SJSA1 (cell line): ENCODE data around the gene GTF2F2. TPM values are rescaled to one million over a fixed set of nuclear protein-coding genes. Genes with fewer than 3 reads are reported as not detected.
"Not testable (repeated sequence)": the region's sequence is repeated elsewhere in the genome, so short reads cannot be mapped to it uniquely, and the experiment has no call there.

Experiments used
- DNase-seq, 2 experiments: peaks; one replicate each; pipeline ENCODE4 v3.0.0-alpha.2; 2015 to 2020; ENCODE audit warnings: low spot score in 2 of 2, low read depth in 1 of 2
- H3K27ac ChIP-seq: fragments of 250-450 bp; sonication (Bioruptor Pico); 2 replicates; pipeline ENCODE4 v1.5.1; 2020; ENCODE audit warnings: mild to moderate bottlenecking, moderate library complexity
- H3K27me3 ChIP-seq: fragments of 250-450 bp; sonication (Bioruptor Pico); replicated peaks from 2 replicates; pipeline ENCODE4 v1.5.1; 2020; ENCODE audit warnings: mild to moderate bottlenecking, moderate library complexity
- H3K36me3 ChIP-seq: fragments of 250-450 bp; sonication (Bioruptor Pico); 2 replicates; pipeline ENCODE4 v1.5.1; 2020; ENCODE audit warnings: mild to moderate bottlenecking
- H3K4me1 ChIP-seq: fragments of 250-450 bp; sonication (Bioruptor Pico); replicated peaks from 2 replicates; pipeline ENCODE4 v1.6.1; 2021; ENCODE audit warnings: mild to moderate bottlenecking
- H3K4me3 ChIP-seq: fragments of 250-450 bp; sonication (Bioruptor Pico); 2 replicates; pipeline ENCODE4 v1.5.1; 2020; ENCODE audit warnings: mild to moderate bottlenecking
- H3K9me3 ChIP-seq: fragments of 250-450 bp; sonication (Bioruptor Pico); replicated peaks from 2 replicates; pipeline ENCODE4 v1.5.1; 2020; ENCODE audit warnings: mild to moderate bottlenecking
- total RNA-seq: library from RNA; depleted of rRNA; stranded (reverse); fragments of >200 nt; shearing (Covaris generic); gene quantifications from 2 replicates; pipeline ENCODE4 v1.2.3, GENCODE V29; 2014

Gene GTF2F2
- total RNA-seq, 1 experiment from 2014 or later: 37.7 TPM

- H3K36me3 ChIP-seq: peaks cover 3% of the 10 kb centered on the region; the same call in 1 of the 2 replicates
- DNase-seq: peak; percentile 33 to 49
- no peaks in the 10 kb centered on the region for H3K9me3 ChIP-seq
- no peak overlapping the region for H3K27ac ChIP-seq
- no peak overlapping the region for H3K4me3 ChIP-seq
- H3K27me3 ChIP-seq: no peaks in the 10 kb centered on the region
- peaks cover 14% of the 10 kb centered on the region for H3K4me1 ChIP-seq
Measured at GRCh38 chr13:45178349-45179162, 58.2 kb downstream of the GTF2F2 start.

DNA sequence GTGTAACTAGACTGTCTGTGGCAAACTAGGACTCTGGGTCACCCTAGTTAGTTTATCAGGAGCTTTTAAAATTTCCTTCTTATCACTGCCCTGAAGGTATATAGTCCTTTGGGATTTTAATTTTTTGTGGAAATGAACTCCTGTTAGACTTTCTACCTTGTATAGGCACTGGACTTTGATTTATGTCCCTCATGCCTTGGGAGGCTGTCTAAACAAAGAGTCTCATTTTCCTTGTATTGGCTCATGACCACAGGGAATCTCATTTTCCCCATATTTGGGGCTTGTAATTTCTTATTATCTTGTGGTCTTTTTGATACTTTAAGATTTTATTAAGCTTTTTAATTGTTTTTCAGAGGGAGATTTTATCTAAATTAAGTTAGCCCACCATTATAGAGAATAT lies 59.1 kb downstream of the GTF2F2 start:
- no peak for DNase-seq
- H3K4me1 ChIP-seq: peaks cover 14% of the 10 kb centered on the region
- H3K27ac ChIP-seq: no peak overlapping the region
- peaks cover 3% of the 10 kb centered on the region; the same call in 1 of the 2 replicates for H3K36me3 ChIP-seq
- H3K9me3 ChIP-seq: no peaks in the 10 kb centered on the region
- H3K4me3 ChIP-seq: no peak overlapping the region
- H3K27me3 ChIP-seq: no peaks in the 10 kb centered on the region

- no peak for DNase-seq
- Histone ChIP-seq H3K4me1 (peaks cover 14% of the 10 kb centered on the region), H3K36me3 (peaks cover 3% of the 10 kb centered on the region; the same call in 1 of the 2 replicates), H3K27me3 (no peaks in the 10 kb centered on the region), H3K27ac (no peak overlapping the region), H3K9me3 (no peaks in the 10 kb centered on the region), H3K4me3 (no peak overlapping the region)
Measured at GRCh38 chr13:45180303-45180702, 60.0 kb downstream of the GTF2F2 start.

- Histone ChIP-seq H3K27me3 (no peaks in the 10 kb centered on the region), H3K36me3 (peaks cover 3% of the 10 kb centered on the region; the same call in 1 of the 2 replicates), H3K4me3 (no peak overlapping the region), H3K27ac (no peak overlapping the region), H3K9me3 (no peaks in the 10 kb centered on the region), H3K4me1 (peaks cover 14% of the 10 kb centered on the region)
- no peak for DNase-seq
Measured at GRCh38 chr13:45180713-45181601, 60.6 kb downstream of the GTF2F2 start.

DNA sequence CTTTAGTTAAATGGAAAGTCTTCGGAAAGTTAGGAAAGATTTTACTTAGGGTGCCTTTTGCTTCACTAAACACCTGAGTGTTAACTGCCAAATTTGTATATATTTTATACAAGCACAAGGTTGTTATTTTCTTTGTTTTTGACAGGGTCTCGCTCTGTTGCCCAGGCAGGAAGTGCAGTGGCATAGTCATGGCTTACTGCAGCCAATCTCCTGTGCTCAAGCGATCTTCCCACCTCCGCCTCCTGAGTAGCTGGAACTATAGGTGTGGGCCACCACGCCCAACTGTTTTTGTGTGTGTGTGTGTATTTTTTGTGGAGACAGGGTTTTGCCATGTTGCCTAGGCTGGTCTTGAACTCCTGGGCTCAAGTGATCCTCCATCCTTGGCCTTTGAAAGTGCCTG lies 64.4 kb downstream of the GTF2F2 start:
- no peaks in the 10 kb centered on the region for H3K27me3 ChIP-seq
- peaks cover 3% of the 10 kb centered on the region; the same call in 1 of the 2 replicates for H3K36me3 ChIP-seq
- DNase-seq: no peak
- no peak overlapping the region for H3K27ac ChIP-seq
- H3K4me1 ChIP-seq: peaks cover 10% of the 10 kb centered on the region
- H3K9me3 ChIP-seq: no peaks in the 10 kb centered on the region
- no peak overlapping the region for H3K4me3 ChIP-seq

DNA sequence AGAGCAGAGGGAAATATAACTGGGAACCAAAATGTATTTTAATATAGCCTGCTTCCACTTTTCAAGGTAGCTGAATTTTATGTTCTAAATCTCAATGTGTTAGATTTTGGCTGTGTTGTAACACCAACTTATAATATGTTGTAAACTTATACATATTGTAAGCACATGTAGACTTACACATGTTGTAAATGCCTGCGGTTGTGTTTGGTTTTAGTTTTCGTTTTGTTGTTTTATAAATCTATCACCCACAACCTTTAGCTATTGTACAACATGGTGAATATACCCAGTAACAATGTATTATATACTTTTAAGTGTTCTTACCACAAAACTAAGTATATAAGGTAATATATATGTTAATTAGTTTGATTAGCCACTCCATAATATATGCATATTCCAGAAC lies 65.0 kb downstream of the GTF2F2 start:
- Histone ChIP-seq H3K36me3 (peaks cover 3% of the 10 kb centered on the region; the same call in 1 of the 2 replicates), H3K4me1 (peaks cover 11% of the 10 kb centered on the region), H3K27me3 (no peaks in the 10 kb centered on the region), H3K27ac (no peak overlapping the region), H3K9me3 (no peaks in the 10 kb centered on the region), H3K4me3 (no peak overlapping the region)
- no peak for DNase-seq

DNA sequence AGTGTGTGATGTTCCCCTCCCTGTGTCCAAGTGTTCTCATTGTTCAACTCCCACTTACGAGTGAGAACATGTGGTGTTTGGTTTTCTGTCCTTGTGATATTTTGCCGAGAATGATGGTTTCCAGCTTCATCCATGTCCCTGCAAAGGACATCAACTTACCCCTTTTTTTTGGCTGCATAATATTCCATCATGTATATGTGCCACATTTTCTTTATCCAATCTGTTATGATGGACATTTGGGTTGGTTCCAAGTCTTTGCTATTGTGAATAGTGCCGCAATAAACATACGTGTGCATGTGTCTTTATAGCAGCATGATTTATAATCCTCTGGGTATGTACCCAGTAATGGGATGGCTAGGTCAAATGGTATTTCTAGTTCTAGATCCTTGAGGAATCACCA lies 68.8 kb downstream of the GTF2F2 start:
- not testable (repeated sequence) for DNase-seq, H3K4me1 ChIP-seq, H3K4me3 ChIP-seq, H3K36me3 ChIP-seq, H3K27me3 ChIP-seq, H3K9me3 ChIP-seq
- peak overlapping the region; percentile 55 for H3K27ac ChIP-seq

DNA sequence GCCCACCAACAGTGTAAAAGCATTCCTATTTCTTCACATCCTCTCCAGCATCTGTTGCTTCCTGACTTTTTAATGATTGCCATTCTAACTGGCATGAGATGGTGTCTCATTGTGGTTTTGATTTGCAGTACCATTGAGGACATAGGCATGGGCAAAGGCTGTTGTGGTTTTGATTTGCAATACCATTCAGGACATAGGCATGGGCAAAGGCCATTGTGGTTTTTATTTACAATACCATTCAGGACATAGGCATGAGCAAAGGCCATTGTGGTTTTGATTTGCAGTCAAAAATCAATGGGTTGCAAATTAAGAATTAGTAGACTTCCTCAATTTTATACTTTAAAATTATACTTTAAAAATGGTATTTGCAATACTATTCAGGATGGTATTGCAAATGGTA lies 69.2 kb downstream of the GTF2F2 start:
- not testable (repeated sequence) for H3K36me3 ChIP-seq, H3K27me3 ChIP-seq, H3K4me3 ChIP-seq, H3K4me1 ChIP-seq, H3K9me3 ChIP-seq
- DNase-seq: peak; percentile 52 to 57
- peak overlapping the region; percentile 55 for H3K27ac ChIP-seq

- H3K36me3 ChIP-seq: no peaks in the 10 kb centered on the region
- H3K27me3 ChIP-seq: no peaks in the 10 kb centered on the region
- no peaks in the 10 kb centered on the region for H3K9me3 ChIP-seq
- no peak overlapping the region for H3K4me3 ChIP-seq
- H3K27ac ChIP-seq: no peak overlapping the region
- no peak for DNase-seq
- H3K4me1 ChIP-seq: peaks cover 26% of the 10 kb centered on the region
Measured at GRCh38 chr13:45191874-45192273, 71.6 kb downstream of the GTF2F2 start.

DNA sequence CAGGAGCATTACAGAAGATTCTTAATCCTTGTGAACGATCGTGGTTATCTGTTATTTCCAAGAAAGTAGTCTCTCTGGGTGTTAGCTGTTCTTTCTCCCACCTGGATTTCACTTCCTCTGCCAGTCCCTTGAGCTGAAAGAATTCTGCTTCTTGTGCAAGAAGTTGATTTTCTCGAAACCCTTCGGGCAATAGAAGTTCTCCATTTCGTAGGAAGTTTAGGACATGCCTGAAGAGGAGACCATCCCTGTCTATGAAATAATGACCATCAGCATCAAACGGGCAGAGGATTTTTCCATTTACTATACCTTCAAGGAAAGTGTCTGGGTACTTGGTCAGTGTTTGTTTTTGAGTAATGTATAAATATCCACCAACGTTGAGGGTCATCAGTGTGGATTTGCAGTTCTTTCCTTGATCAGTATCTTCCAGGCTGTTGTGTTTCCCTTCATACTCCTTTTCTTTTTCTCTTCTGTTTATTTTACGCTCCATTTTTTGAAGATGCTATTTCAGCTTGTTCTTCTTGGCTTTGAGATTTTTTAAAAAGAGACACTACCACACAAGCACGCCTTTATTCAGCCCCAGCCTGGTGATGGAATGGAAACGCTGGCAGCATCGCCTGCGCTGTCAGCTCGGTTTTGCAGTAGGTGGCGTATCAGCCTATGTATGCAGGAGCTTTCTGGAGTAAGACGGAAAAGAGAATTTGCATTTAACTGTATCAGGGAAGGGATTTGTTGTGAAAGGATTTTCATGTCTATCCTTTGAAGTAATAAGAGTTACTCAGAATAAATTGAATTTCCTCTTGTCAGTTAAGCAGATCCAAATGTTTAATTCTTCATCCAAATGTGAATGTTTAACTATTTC lies 74.0 kb downstream of the GTF2F2 start:
- Histone ChIP-seq H3K4me3 (no peak overlapping the region), H3K27ac (no peak overlapping the region), H3K9me3 (no peaks in the 10 kb centered on the region), H3K36me3 (no peaks in the 10 kb centered on the region), H3K27me3 (no peaks in the 10 kb centered on the region), H3K4me1 (peaks cover 23% of the 10 kb centered on the region)
- DNase-seq: no peak

DNA sequence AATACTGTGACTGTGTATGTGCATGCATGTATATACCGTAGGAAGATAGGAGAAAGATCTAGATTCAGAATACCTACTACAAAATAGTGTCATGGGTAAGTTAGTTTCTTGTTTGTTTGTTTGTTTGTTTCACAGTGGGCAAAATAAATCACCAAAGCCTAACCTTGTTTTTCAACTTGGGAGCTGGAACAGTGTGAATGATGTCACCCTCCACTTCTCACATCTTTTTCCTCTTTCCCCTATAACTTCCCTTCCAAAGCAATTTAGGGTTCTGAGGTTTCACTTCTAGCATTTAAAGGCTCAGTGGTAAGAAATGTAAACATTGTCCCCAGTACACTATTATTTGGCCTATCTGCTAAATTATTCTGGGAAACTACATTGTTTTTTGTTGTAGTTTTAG lies 75.1 kb downstream of the GTF2F2 start:
- H3K27ac ChIP-seq: peak overlapping the region; percentile 13; the same call in 1 of the 2 replicates
- H3K4me1 ChIP-seq: peaks cover 17% of the 10 kb centered on the region
- H3K9me3 ChIP-seq: no peaks in the 10 kb centered on the region

DNA sequence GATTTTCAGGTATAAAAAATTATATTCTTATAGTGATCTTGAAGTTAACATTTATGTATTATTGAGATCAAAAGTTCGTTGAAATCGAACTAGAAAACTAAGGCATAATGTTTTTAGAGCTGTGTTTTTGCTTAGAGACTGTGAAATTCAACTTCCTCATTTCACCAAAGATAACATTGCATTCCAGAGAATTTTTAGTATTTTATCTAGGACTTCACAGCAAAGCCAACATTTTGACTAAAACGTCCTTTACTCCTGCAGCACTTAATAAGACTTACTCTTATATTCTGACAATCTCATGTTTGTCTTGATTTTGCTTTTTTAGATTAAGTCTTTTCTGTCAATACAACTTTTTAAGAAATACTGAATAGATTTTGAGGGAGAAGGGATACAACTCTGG lies 75.8 kb downstream of the GTF2F2 start:
- Histone ChIP-seq H3K27ac (0 out of 2 replicates have a peak overlapping the region, but pooled peaks have one; percentile 13), H3K27me3 (no peaks in the 10 kb centered on the region), H3K4me1 (peaks cover 17% of the 10 kb centered on the region), H3K9me3 (no peaks in the 10 kb centered on the region), H3K36me3 (no peaks in the 10 kb centered on the region), H3K4me3 (no peak overlapping the region)
- no peak for DNase-seq

More for the DNA sequence above, 75.1 kb downstream of the GTF2F2 start:
- no peak overlapping the region for H3K4me3 ChIP-seq
- H3K27me3 ChIP-seq: no peaks in the 10 kb centered on the region
- H3K36me3 ChIP-seq: no peaks in the 10 kb centered on the region
- DNase-seq: no peak

- DNase-seq: no peak
- no peaks in the 10 kb centered on the region for H3K36me3 ChIP-seq
- H3K27ac ChIP-seq: no peak overlapping the region
- H3K4me1 ChIP-seq: peaks cover 17% of the 10 kb centered on the region
- H3K27me3 ChIP-seq: no peaks in the 10 kb centered on the region
- no peak overlapping the region for H3K4me3 ChIP-seq
- H3K9me3 ChIP-seq: no peaks in the 10 kb centered on the region
Measured at GRCh38 chr13:45196622-45197021, 76.3 kb downstream of the GTF2F2 start.
